Progenitor cell of endocrine pancreas (in vitro differentiated cells): ENCODE measurements around the gene CHPF. TPM values are rescaled to one million over a fixed set of nuclear protein-coding genes. Genes with fewer than 3 reads are reported as not detected.
A peak's percentile ranks its signal among the peaks of the same experiment; 100 is the strongest.

ENCODE experiments used
- DNase-seq: peaks from one replicate; pipeline ENCODE4 v3.0.0; 2021; ENCODE audit warnings: low spot score; ENCODE audit not compliant: unreplicated experiment
- H3K27ac Mint-ChIP-seq: 2 replicates; pipeline ENCODE4 v1.8.0; 2021; ENCODE audit warnings: mild to moderate bottlenecking, moderate library complexity, mixed read lengths
- H3K27me3 Mint-ChIP-seq: 2 replicates; pipeline ENCODE4 v1.8.0; 2021; ENCODE audit warnings: mixed read lengths
- H3K36me3 Mint-ChIP-seq: 2 replicates; pipeline ENCODE4 v1.8.0; 2022; ENCODE audit warnings: mixed read lengths; ENCODE audit not compliant: insufficient read depth
- H3K4me1 Mint-ChIP-seq: 2 replicates; pipeline ENCODE4 v1.8.0; 2021; ENCODE audit warnings: low read depth, mixed read lengths
- H3K4me3 Mint-ChIP-seq: 2 replicates; pipeline ENCODE4 v1.8.0; 2021; ENCODE audit warnings: low read depth, mild to moderate bottlenecking, moderate library complexity, mixed read lengths
- H3K9me3 Mint-ChIP-seq: 2 replicates; pipeline ENCODE4 v1.8.0; 2021; ENCODE audit warnings: low read depth, mixed read lengths
- CTCF ChIP-seq: fragments of 200-600 bp; sonication (generic); IDR thresholded peaks from one replicate; pipeline ENCODE4 v1.5.0; 2021; ENCODE audit warnings: antibody characterized with exemption, mild to moderate bottlenecking; ENCODE audit not compliant: unreplicated experiment
- total RNA-seq: library from RNA; stranded (reverse); gene quantifications from 2 replicates; pipeline ENCODE4 v1.2.1, GENCODE V29; 2021

CHPF gene
- total RNA-seq, 1 donor from 2014 or later, result 49.1 TPM

- Mint-ChIP-seq H3K27ac (no peak overlapping the region), H3K27me3 (peaks cover 56% of the 10 kb centered on the region), H3K36me3 (no peaks in the 10 kb centered on the region), H3K4me1 (peaks cover 49% of the 10 kb centered on the region), H3K4me3 (no peak overlapping the region), H3K9me3 (no peaks in the 10 kb centered on the region)
- TF ChIP-seq CTCF, result no peak
- DNase-seq, result no peak
Measured at GRCh38 chr2:219515874-219516629, 27.6 kb downstream of the CHPF start.

GRCh38 chr2:219514836-219515235, 28.8 kb downstream of the CHPF start:
- no peak overlapping the region for H3K4me3 Mint-ChIP-seq

GRCh38 chr2:219514196-219514761, 29.3 kb downstream of the CHPF start, which contains the start of gene ASIC4:
ASIC4 (plus strand) TSS chr2:219514482; CDS start chr2:219514725, 243 bp downstream.
- H3K27ac Mint-ChIP-seq, result peak within 1 kb of the TSS; percentile 71

More at GRCh38 chr2:219514836-219515235, 28.8 kb downstream of the CHPF start:
- Mint-ChIP-seq H3K36me3 (no peaks in the 10 kb centered on the region), H3K4me1 (peaks cover 50% of the 10 kb centered on the region), H3K9me3 (no peaks in the 10 kb centered on the region), H3K27me3 (peaks cover 55% of the 10 kb centered on the region), H3K27ac (no peak overlapping the region)
- no peak for DNase-seq
- TF ChIP-seq CTCF, result no peak

GRCh38 chr2:219513787-219514186, 29.8 kb downstream of the CHPF start:
- no peaks in the 10 kb centered on the region for H3K9me3 Mint-ChIP-seq
- peak overlapping the region; percentile 49 for H3K4me3 Mint-ChIP-seq
- H3K36me3 Mint-ChIP-seq, result no peaks in the 10 kb centered on the region
- no peak overlapping the region for H3K27ac Mint-ChIP-seq
- H3K4me1 Mint-ChIP-seq, result peaks cover 52% of the 10 kb centered on the region
- peaks cover 53% of the 10 kb centered on the region for H3K27me3 Mint-ChIP-seq
- no peak for TF ChIP-seq CTCF
- no peak for DNase-seq

More at GRCh38 chr2:219514196-219514761, 29.3 kb downstream of the CHPF start, which contains the start of gene ASIC4:
- Mint-ChIP-seq H3K27me3 (peaks cover 55% of the 10 kb centered on the region), H3K36me3 (no peaks in the 10 kb centered on the region), H3K4me1 (peaks cover 52% of the 10 kb centered on the region), H3K9me3 (no peaks in the 10 kb centered on the region), H3K4me3 (peak within 1 kb of the TSS; percentile 53)
- no peak for TF ChIP-seq CTCF
- no peak for DNase-seq

- Mint-ChIP-seq H3K4me3 (peak overlapping the region; percentile 49), H3K36me3 (no peaks in the 10 kb centered on the region), H3K4me1 (peaks cover 42% of the 10 kb centered on the region), H3K9me3 (no peaks in the 10 kb centered on the region), H3K27me3 (peaks cover 48% of the 10 kb centered on the region), H3K27ac (peak overlapping the region; percentile 71)
- no peak for TF ChIP-seq CTCF
- peak; percentile 68 for DNase-seq
Measured at GRCh38 chr2:219512524-219513216, 30.9 kb downstream of the CHPF start.
